ENCODE measurements around the gene FZD7. TPM values are rescaled to one million over a fixed set of nuclear protein-coding genes. Genes with fewer than 3 reads are reported as not detected.

The FZD7 gene
- total and polyA plus RNA-seq, 2 of the 8 experiments (the other 6 are each of a cell fraction or from before 2014, with no cell fraction given) = 176 to 246 TPM

DNA sequence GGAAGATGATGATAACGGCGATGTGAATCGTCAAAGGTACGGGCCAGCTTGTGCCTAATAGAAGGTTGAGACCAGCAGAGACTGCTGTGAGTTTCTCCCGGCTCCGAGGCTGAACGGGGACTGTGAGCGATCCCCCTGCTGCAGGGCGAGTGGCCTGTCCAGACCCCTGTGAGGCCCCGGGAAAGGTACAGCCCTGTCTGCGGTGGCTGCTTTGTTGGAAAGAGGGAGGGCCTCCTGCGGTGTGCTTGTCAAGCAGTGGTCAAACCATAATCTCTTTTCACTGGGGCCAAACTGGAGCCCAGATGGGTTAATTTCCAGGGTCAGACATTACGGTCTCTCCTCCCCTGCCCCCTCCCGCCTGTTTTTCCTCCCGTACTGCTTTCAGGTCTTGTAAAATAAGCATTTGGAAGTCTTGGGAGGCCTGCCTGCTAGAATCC is 3.0 kb downstream of the FZD7 start (continued):
- TF ChIP-seq CBX8 (IDR thresholded peaks at IDR 0.05; ENCODE audit: borderline replicate concordance, low read depth, low read length) = no peak
- TF ChIP-seq RNF2 (IDR thresholded peaks at IDR 0.05; ENCODE audit: borderline replicate concordance, low read depth, low read length, missing control alignments, poor library complexity, severe bottlenecking) = no peak
- TF ChIP-seq POLR2AphosphoS5 (IDR thresholded peaks at IDR 0.05; ENCODE audit: low read depth, low read length) = no peak
- TF ChIP-seq CHD2 (IDR thresholded peaks at IDR 0.05; ENCODE audit: low read length) = no peak
- TF ChIP-seq BCL11A (IDR thresholded peaks at IDR 0.05; ENCODE audit: low read depth in 2 of 2, low read length in 2 of 2) = no peak

Measured in H1 (cell line).